Stimulated activated CD8-positive, alpha-beta memory T cell treated with anti-CD3 and anti-CD28 coated beads, Interleukin-12 subunit alpha, Interleukin-12 subunit beta, amount 100 ng/mL, for 4 hours (primary cell): ENCODE data around the gene MLKL.
A peak's percentile ranks its signal among the peaks of the same experiment; 100 is the strongest.
"Not testable (repeated sequence)": the region's sequence is repeated elsewhere in the genome, so short reads cannot be mapped to it uniquely, and the experiment has no call there.

Source experiments
- DNase-seq: peaks from one replicate; pipeline ENCODE4 v3.0.0-alpha.2; 2020; ENCODE audit warnings: low read depth

Gene MLKL

DNA sequence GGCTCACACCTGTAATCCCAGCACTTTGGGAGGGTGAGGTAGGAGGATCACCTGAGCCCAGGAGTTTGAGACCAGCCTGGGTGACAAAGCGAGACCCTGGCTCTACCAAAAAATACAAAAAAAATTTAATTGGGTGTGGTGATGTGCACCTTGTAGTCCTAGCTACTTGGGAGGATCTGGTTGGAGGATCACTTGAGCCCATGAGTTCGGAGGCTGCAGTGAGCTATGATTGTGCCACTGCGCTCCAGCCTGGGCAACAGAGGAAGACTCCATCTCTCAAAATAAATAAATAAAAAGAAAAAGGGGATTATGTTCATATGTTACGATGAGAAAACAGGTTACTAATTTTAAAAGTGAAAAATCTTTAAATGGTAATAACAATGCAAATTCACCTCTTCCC is 996 bp downstream of the MLKL start:
- DNase-seq: no peak

DNA sequence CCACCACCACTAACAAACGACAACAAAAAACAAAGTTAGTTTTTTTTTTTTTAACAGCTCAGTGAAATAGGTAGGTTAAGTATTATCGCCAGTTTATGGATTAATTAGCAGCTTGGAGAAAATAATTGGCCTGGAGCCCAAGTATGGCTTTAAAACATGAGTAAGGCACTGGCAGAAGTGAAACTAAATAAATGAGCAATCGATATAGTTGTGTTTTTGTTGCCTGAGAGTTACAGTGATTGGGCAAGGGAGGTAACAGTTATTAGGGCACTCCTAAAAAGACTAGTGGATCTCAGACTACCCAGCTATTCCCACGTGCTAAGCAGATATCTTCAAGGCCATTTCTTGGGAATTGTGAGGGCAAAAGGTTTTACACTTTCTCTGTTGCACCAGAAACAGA is 2.4 kb downstream of the MLKL start:
- no peak for DNase-seq

GRCh38 chr16:74695450-74696422 is 4.9 kb downstream of the MLKL start:
- peak; percentile 16 for DNase-seq

DNA sequence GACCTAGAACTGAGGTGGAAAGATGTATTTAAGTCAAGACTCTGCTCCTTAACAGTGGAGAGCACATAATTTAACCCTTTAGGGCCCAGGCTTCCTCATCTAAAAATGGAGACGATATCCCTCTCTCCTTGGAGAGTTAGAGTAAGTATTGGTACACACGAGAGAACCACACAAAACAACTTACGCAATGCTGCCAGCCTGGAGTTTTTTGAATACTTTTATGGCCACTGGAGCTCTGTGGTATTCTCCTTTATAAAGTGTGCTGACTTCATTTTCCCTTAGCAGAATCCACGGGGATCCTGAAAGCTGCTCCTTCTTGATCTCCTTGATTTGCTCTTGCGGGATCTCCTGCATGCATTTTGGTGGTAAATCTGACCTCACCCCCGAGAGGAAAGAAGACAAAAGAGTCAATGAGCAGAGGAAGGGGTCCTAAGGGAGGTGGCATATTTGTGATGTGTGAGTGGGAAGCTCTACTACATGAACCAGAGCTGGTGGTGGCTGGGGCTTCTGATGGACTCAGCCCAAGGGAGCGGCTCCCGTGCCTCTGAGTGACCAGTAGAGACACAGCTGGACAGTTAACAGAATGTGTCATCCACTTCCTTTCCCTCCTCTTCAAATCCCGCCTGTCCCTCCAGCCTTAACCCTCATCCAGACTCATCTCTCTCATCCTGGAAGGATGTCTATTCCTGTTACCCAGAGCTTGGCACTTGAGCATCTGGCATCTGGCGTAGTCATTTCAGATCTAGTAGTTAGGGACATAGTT is 9.4 kb downstream of the MLKL start:
- DNase-seq: no peak

GRCh38 chr16:74682556-74682955 is 18.1 kb downstream of the MLKL start:
- DNase-seq: no peak

- DNase-seq: no peak
Observed at GRCh38 chr16:74680681-74681080, 20.0 kb downstream of the MLKL start.

DNA sequence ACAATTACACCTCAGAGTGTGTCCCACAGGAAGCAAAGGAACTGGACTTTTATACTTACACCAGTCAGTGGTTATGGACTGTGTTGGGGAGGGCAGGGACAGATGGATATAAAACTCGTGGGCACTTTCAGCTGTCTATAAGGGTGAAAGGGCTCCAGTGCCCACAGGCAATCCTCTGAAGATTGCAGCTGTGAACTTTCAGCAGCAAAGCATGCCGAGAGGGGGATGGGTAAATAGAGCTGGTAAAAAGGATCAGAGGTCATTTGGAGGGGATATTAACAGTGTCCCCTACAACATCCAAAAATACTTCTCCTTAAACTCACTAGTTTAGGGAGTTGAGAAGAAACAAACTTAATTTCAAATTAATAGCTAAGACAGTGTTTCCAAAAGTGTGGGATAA is 20.7 kb downstream of the MLKL start:
- DNase-seq: no peak

DNA sequence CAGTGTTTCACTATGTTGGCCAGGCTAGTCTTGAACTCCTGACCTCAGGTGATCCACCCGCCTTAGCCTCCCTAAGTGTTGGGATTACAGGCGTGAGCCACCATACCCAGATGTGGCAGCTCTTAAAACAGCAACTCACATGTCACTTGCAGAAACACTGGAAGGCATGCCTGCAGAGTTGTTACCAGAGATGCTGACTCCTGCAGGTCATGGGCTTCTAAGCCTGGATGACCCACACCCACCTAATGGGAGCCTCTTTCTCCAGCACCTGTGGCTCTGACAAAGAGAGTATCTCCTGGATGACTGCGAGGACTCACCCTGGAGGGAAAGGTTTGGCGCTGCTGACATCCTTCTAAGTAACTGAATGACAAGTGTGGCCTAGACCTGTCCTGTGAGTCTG is 22.8 kb downstream of the MLKL start:
- no peak for DNase-seq

- DNase-seq: no peak
Observed at GRCh38 chr16:74673876-74674275, 26.8 kb downstream of the MLKL start.

GRCh38 chr16:74668877-74669276 is 31.8 kb downstream of the MLKL start:
- DNase-seq: not testable (repeated sequence)

DNA sequence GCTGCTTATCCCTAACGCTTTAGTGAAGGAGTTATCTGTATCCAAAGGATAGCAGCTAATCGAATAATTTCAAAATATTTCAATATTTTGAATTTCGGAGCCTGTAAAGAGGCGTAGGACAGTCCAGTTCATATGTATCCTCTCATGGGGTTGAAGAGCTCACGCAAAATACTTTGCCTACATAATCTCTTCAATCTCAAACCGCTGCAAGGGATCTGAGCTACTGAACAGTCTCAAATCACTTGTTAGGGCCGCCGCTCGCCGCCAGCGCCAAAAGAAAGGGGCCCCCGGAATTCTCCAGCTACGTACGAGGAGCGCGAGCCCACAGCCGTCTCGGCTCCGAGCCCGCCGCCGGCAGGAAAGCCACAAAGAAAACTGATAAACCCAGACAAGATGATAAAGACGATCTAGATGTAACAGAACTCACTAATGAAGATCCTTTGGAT is 33.4 kb downstream of the MLKL start:
- peak; percentile 7 for DNase-seq

DNA sequence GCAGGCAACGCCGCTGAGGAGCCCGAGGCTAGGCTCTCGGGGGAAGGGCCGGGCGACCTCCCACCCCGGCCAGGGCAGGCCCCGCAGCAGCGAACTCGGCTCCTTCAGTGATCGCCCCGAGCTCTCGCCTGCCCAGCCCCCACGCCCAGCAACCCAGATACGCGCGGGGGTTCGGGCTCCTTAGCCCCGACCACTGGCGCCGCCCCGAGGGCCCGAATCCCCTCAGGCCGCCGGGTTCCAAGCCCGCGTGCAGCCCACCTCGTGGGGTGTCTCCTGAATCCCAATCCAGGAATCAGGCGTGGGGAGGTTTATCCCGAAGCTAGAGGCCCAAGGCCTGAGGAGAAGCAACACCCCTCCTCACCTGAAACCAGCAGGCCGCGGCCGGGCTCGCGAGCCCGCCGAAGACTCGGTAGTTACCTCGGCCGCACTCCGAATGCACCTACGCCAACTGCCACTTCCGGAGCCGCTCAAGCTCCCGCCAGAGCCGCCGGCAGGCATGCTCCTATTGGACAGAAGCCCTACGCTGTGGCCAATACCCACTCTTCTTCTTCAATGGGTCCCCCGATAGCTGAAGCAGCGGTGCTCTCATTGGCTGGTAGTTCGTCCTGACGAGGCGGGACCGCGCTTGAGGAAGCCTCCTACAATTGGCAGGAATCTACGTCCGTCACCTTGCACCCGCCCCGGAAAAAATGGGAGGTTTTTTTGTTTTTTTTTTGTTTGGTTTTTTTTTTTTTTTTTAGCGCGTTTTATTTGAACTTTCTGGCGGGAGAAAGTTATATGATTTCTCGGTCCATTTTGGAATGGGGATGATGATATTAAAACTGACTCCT is 34.0 kb downstream of the MLKL start, which contains the start of gene RFWD3:
Gene RFWD3, minus strand, starts transcription at position 453 of the 830 bp plus-strand sequence. CDS start 5,428 bp downstream, outside the sequence.
- DNase-seq: peak; percentile 90

DNA sequence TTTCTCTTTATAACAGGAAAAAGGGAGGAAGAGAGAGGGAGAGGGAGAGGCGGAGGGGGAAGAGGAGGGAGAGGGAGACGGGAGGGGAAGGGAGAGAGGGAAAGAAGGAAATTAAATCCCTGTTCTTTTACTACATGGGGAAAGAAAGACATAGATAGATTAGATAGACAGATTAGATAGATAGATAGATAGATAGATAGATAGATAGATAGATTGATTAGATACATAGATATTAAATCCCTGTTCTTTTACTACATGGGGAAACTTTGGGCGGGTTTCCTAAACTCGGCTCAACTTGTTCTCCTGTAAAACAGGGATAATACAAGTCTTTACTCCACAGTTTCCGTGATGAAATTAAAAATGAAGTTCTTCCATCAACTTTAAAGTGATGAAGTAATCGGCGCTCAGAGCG is 34.6 kb downstream of the MLKL start:
- no peak for DNase-seq

DNA sequence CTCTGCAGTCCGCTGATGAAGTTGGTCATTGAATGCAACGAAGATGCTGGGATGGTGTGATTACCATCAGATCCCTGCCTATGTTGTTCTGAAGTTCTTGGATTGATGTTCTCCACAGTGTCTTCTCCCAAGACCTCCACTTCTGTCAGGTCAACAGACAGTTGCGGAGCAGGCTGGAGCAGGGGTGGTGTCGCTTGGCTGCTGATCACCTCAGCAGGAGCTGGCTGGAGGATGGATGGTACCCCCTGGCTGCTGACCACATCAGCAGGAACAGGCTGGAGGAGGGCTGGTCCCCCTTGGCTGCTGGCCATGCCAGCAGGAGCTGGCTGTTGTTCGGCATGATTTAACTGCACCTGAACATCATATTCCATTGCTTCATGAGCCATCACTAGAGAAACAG is 39.6 kb downstream of the MLKL start:
- DNase-seq: no peak

DNA sequence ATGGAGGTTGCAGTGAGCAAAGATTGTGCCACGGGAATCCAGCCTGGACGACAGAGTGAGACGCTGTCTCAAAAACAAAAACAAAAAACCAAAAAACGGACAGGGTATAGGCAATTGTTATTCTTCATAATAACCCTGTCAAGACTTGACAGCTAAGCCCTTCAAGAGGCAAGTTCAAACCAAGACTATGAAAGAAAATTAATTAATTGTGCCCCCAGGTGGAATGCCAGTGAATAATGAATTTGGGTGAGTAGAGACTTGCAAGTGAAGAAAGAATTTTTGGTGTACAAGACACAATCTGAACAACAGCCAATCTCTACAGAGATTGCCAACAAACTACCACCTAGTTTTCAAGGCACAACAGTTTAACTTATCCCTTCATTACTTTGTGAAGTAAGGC is 40.3 kb downstream of the MLKL start:
- DNase-seq: no peak

GRCh38 chr16:74659041-74659440 is 41.6 kb downstream of the MLKL start:
- DNase-seq: no peak

- DNase-seq: no peak
Observed at GRCh38 chr16:74657870-74658642, 42.6 kb downstream of the MLKL start.

DNA sequence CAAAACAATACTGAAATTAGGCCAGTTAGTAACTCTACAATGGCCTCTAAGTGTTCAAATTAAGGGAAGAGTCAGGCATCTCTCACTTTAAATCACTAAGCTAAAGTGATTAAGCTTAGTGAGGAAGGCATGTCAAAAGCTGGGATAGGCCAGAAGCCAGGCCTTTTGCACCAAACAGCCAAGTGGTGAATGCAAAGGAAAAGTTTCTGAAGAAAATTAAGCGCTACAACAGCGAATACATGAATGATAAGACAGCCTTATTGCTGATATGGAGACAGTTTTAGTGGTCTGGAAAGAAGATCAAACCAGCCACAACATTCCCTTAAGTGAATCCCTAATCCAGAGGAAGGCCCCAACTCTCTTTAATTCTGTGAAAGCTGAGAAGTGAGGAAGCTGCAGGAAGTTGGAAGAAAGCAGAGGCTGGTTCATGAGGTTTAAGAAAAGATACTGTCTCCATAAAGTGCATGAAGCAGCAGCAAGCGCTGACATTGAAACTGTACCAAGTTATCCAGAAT is 46.1 kb downstream of the MLKL start:
- DNase-seq: no peak

DNA sequence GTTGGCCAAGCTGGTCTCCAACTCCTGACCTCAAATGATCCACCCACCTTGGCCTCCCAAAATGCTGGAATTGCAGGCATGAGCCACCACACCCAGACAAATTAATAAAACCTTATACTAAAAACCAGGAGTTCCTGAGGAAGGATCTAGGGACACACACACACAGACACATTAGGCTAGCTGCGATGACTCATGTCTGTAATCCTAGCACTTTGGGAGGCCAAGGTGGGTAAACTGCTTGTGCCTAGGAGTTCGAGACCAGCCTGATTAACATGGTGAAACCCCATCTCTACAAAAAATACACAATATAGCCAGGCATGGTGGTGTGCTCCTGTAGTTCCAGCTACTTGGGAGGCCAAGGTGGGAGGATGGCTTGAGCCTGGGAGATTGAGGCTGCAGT is 47.8 kb downstream of the MLKL start:
- not testable (repeated sequence) for DNase-seq

DNA sequence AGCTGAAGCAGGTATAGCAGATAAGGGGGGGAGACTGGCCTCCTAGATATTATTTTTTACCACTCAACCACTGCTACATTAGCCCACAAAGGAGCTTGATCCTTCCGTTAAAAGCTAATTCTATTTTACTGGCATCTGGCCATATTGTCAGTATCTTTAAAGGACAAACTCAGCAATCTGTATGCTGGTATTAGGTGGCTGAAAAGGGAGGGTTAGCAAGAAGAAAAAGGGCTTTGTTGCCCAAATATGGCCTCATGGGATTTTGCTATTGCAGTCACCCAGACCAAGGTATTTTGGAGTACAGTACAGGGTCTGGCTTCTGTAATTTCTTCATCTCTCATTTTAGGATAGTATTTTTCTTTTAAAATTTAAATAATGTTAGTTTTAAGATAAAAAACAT is 48.4 kb downstream of the MLKL start:
- no peak for DNase-seq

DNA sequence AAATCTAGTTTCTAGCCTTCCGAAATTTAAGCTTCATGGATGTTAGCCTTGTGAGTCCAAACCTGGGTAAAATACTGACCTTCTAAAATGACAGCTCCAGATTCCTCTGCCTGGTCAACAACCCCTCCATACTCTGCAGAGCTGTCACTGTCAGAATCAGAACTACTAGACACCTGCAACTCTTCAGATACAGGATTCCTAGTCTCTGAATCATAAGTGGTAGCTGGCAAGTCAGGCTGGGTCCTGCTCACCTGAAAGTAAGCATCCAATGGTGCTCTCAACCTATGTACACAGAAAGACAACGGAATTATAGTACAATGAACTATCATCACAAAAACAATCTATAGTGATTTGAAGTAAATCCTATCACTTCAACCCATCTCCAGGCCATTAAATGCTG is 48.8 kb downstream of the MLKL start:
- no peak for DNase-seq
